NCI-H524 treated with DMSO at 0.1 percent for 48 hours (cell line): ENCODE measurements around the gene FXYD7.
"Not testable (repeated sequence)": the region's sequence is repeated elsewhere in the genome, so short reads cannot be mapped to it uniquely, and the experiment has no call there.

ENCODE experiments used
- DNase-seq: peaks from one replicate; lab custom pipeline; 2025; lab: John Stamatoyannopoulos, UW

The FXYD7 gene

DNA sequence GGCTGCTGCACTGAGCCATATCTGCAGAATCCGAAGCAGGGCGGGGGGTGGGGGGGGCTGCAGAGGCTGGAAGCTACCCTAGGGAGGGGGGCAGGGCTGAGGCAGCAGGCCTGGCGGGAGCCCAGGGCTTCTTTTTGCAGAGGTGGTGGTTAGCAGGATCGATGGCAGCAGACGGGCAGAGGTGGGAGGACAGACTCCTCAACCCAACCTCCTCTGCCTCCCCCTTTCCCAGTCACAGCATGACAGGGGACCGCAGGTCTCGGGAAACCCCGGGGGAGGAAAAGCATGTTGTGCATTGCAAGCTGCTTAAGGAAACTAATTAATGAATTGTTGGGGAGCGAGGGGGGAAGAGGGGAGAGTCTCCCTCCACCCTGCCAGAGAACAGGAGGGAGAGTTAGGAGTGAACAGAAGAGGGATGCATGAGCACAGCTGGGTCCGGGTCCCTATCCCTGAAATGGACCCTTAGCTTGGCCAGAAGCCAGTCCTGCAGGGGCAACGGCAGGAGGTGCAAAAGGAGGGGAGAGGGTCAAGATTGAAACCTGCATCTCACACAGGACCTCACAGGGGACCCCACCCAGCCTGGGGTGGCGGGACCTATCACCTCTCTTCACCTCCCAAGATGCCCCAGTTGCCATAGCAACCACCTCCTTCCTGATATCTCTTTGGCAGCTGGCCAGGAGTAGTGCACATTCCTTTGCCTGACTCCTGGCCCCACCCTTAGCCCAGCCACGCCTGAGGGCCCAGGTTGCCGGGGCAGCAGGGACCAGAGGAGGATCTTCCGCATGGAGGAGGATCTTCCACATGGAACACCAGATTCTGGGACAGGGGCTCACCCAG is 1.8 kb downstream of the FXYD7 start:
- DNase-seq = no peak

DNA sequence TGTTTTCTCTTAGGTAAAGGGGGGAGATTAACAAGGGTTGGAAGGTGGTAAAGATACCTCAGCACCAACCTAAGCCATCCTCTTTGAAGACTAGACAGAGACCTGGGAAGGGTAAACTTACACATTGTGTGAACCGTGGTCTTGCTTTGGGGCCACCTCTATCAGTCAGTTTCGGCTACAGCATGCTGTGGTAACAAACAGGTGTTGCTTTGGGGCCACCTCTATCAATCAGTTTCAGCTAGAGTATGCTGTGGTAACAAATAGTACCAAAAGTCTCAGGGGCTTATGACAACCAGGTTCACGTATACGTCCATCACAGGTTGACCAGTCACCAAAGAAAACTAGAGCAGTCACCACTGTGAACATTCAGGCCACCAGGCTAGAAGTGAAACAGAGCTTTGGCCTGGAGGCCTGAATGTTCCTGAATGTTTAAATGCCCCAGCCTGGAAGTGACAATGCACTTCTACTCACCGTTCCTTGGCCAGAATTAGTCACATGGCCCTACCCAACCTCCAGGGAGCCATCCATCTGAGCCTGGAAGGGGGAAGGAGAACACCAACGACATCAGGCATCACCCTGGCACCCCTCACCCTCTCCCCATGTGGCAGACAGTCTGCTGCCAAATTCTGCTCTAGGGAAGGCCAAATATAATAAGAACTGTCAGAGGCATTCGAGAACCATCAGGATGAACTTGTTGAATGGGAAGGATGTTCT is 3.8 kb downstream of the FXYD7 start:
- no peak for DNase-seq

GRCh38 chr19:35149463-35149862 is 6.4 kb downstream of the FXYD7 start:
- DNase-seq = no peak

GRCh38 chr19:35150445-35150844 is 7.4 kb downstream of the FXYD7 start:
- DNase-seq = no peak

DNA sequence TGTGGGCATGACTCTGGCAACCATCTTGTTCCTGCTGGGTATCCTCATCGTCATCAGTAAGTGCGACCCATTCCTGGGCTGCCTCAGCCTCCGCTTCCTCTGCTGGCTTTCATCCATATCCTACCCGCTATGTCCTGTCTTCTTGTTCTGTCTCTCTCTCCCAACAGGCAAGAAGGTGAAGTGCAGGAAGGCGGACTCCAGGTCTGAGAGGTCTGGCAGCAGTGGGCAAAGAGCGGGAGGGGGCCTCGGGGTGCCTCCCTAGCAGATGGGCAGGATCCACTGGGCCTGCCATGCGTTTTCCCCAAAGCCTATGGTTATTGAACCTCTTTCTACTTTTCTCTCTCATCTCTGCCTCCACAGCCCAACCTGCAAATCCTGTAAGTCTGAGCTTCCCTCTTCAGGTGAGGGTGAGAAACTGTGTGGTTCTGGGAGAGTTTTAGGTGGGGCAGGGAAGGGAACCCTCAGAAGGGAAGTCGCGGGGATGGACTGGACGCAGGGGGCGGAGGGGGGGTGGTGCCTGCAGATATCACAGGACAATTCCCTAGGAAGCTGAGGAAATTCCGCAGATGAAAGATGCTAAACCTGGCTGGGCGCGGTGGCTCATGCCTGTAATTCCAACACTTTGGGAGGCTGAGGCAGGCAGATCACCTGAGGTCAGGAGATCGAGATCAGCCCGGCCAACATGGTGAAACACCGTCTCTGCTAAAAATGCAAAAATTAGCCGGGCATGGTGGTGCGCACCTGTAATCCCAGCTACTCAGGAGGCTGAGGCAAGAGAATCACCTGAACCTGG is 8.4 kb downstream of the FXYD7 start:
- no peak for DNase-seq

- DNase-seq = not testable (repeated sequence)
Measured at GRCh38 chr19:35153129-35153522, 10.1 kb downstream of the FXYD7 start.

DNA sequence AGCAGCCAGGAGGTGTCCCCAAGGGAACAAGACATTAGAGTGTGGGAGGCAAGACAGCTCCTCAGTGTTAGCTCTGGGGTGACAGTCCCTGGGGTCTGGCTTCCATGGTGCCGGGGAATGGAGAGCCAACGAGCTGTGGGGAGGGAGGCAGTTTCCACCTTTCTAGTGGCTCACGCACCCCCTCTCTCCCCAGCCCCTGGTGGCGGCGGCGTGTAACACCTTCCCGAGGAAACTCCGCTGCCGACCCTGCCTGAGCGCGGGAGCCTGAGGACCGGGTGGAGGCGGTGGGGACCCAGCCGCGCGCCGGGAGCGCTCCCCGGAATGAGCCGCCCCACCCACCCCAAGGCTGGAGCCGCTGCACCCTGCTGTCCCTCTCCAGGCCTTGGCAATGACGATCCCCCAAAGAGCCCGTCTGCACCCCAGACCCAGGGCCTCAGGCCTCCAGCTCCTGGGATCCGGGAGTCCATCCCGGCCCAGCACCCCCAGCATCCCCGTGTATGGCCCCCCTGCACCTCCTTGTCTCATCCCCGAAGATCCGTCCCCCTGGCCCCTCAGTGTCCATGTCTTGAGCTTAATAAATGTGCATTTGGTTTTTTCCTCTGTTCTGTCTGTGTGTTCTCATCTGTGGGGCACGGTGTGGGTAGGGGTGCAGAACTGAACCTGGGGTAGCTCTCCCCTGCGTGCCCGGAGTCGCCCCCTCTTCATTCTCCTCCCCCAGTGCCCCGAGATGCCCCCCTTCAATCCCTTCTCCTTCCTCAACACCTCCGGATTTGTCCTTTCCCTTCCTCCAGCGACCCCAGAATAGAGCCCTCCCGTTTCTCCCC is 10.9 kb downstream of the FXYD7 start:
- DNase-seq = no peak

DNA sequence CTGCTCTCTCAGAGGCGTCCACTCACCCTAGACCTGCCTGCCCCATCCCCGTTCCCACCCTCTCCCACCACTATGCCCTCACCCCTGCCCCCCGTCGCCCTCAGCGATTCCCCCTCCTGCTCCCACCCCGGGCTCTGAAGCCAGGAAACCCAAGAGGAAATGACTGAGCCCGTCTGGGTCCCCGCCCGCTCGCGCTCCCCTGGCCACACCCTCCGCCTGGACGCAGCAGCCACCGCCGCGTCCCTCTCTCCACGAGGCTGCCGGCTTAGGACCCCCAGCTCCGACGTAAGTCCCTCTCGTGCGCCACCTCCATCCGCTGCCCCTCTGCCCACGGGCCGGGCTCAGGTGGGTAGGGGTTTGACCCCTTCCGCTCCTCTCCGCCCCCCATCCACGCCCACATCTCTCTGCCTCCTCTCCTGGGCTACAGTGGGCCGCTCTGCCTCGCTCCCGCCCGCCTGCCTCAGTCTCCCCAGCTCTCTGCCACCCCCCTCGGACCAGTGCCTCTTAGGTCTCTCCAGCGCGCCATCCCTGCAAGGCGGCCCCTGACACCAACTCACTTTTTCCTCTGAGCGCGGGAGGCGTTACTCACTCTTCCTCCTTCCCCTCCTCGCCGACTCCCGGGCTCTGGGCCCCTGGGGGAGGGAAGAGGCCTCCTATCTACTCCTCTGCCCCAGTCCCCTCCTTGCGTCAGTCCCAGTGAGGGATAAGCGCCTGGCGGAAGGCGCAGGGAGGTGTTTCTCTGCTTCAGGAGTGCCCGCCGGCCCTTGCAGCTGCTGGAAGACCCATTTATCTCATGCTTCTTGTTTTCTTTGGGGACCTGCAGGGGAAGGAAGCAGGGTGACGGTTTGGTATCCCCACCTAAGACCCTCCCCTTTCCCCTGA is 11.7 kb downstream of the FXYD7 start, which contains the start of gene FXYD5:
FXYD5 (plus strand) TSS at position 211 of the 882 bp plus-strand sequence. CDS start 816 bp downstream, outside the sequence.
- DNase-seq = no peak

GRCh38 chr19:35155441-35155840 is 12.4 kb downstream of the FXYD7 start:
- no peak for DNase-seq

DNA sequence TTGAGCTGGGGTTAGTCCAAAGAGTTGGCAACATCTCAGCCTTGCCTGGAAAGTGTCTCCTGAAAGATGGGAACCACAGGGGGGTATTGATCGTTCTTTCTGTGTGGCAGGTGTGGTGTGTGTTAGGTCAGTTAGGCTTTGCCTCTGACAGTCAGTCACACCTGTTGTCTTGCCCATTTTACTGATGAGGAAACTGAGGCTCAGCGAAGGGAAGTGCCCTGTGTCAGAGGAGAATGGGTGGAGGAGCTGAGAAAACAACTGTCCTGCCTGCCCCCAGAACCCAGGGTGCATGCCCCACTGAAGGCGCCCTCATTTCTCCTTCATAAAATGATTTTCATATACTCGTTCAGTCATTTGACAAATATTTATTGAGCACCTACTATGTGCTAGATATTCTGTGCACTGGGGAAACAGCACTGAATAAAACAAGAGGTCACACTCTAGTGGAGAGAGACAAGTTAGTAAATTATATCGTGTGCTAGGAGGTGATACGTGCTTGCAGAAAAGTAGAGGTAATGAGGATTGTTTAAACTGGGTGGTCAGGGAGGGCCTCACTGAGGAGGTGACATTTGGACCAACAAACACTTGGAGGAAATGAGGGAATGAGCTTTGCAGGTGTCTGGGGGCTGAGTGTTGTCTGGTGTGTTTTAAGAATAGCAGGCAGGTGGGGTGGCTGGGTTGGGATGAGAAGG is 13.1 kb downstream of the FXYD7 start:
- DNase-seq = no peak

DNA sequence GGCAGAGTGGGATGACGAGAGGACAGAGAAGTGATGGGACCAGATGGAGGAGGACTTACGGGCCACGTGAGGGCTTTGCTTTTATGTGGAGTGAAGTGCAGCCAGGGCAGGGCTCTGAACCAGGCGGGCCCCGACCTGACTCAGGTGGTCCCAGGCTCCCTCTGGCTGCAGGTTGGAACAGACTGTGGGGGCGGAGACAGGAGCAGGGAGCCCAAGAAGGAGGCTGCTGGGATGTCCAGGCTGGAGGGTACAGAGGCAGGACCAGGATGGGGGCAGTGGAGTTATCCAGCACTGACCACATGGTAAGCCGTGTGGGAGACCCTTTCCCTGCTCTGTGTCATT is 13.6 kb downstream of the FXYD7 start:
- no peak for DNase-seq

GRCh38 chr19:35157431-35157830 is 14.4 kb downstream of the FXYD7 start:
- no peak for DNase-seq

DNA sequence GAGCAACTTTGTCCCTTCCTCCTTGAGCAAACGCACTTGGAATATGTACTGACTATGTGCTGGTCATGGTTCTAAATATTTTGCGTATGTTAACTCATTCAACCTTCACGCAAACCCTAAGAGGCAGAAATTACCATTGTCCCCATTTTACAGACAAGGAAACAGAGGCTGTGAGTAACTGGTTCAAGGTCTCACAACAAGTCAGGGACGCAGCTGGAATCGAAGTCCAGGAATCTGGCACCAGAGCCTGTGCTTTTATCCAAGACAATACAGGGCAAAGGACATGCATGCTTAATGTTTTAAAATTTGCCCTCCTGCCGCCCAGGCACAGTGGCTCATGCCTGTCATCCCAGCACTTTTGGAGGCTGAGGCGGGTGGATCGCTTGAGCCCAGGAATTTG is 16.6 kb downstream of the FXYD7 start:
- no peak for DNase-seq

DNA sequence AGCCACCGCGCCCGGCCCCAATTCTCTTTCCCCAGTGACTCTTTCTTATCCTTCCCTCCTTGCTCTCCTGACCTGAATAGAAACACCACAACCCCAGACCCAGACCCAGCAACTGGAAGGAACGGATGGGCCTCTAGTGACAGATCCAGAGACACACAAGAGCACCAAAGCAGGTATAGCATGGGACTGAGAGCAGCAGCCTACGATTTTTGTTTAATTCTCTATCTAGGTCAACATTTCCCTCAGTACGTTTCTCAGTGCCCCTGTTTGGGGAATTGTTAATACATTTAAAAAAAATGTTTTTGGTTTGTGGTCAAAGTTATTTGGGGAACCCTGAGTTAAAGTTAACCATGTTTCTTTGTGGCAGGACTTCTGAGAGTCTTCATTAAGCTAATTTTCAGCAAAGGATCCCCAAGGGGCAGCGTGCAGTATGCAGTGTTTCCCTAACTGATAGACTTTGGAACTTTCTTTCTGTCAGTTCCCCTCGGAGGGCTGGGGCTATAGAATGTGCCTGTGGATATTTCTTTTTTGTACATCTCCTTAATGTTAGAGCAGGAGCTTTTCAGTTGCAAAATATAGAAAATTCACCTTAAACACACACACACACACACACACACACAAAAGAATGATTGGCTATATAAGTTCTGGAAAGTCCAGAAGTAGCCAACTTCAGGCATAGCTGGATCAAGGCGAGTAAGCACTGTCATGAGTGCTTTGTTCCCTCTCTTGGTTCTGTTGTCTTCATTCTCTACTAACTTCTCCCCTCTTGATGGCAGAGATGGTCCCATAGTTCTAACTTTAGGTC is 17.8 kb downstream of the FXYD7 start:
- no peak for DNase-seq

- no peak for DNase-seq
Measured at GRCh38 chr19:35161434-35161743, 18.3 kb downstream of the FXYD7 start.

DNA sequence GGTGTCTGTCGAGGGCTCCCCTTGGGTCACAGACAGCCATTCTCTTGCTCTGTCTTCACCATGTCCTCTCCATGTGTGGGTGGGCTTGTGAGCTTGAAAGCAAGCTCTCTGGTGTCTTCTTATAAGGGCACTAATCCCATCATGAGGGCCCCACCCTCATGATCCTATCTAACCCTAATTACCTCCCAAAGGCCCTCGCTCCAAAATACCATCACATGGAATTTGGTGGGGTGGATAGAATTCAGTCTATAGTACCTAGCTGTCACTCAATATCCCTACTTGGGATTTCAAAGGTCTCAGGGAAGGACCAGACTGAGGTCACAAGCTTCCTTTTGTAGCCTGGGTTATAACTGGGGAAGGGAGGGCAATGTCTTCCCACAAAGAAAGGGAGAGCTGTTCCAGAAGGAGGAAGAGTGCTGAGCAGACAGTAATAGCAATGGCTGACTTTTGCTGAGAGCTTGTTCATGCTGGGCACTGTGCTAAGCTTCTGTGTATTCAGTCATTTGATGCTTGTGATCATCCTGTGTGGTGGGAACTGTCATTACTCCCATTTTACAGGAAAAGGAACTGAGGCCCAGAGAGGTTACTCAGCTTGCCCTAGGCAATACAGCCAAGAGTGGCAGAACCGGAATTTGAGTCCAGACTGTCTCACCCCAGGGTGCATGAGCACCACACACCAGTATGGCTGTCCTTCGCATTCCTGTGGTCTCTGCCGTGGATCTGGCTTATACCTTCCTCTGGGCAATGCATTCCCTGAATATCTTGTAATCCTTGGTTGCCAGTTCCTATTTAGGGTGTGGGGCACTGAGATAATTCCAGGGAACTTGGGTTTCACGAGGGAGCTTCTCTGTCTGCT is 19.6 kb downstream of the FXYD7 start:
- DNase-seq = no peak

DNA sequence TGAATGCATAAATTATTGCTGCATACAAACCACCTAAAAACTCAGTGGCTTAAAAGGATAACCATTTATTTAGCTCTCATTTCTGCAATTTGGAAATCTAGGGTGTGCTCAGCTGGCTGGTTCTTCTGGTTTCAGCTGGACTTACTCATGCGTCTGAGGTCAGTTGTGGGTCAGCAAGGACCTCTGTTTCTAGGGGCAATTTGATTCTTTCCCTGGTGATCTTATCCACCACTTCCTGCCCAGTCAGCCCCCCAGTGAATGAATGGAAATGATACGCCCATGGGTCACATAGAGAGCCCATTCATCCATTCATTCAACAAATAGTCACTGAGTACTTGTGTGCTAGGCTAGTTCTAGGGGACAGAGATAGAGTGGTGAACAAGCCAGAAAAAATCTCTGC is 21.4 kb downstream of the FXYD7 start:
- DNase-seq = no peak
